ENCODE data around the gene ACSF3. TPM values are rescaled to one million over a fixed set of nuclear protein-coding genes. Genes with fewer than 3 reads are reported as not detected.
"Not testable (repeated sequence)": the region's sequence is repeated elsewhere in the genome, so short reads cannot be mapped to it uniquely, and the experiment has no call there.

The ACSF3 gene
- total RNA-seq, 1 donor from 2014 or later: 39.8 TPM

GRCh38 chr16:89072548-89073130 lies 21.0 kb upstream of the ACSF3 start:
- Mint-ChIP-seq H3K4me3 (ENCODE audit: low read depth) (no peak overlapping the region), H3K9me3 (peaks cover 13% of the 10 kb centered on the region), H3K27me3 (ENCODE audit: low read depth) (no peaks in the 10 kb centered on the region), H3K4me1 (ENCODE audit: low read depth) (no peaks in the 10 kb centered on the region), H3K27ac (no peak overlapping the region), H3K36me3 (ENCODE audit: low read depth) (no peaks in the 10 kb centered on the region)
- DNase-seq (ENCODE audit: low spot score): no peak
- intact Hi-C loops (cut with micrococcal nuclease): no loop called here

- H3K9me3 Mint-ChIP-seq: peaks cover 13% of the 10 kb centered on the region
- intact Hi-C loops (cut with micrococcal nuclease): no loop called here
- no peaks in the 10 kb centered on the region for H3K36me3 Mint-ChIP-seq (ENCODE audit: low read depth)
- H3K4me3 Mint-ChIP-seq (ENCODE audit: low read depth): no peak overlapping the region
- H3K4me1 Mint-ChIP-seq (ENCODE audit: low read depth): no peaks in the 10 kb centered on the region
- no peaks in the 10 kb centered on the region for H3K27me3 Mint-ChIP-seq (ENCODE audit: low read depth)
- no peak overlapping the region for H3K27ac Mint-ChIP-seq
- no peak for DNase-seq (ENCODE audit: low spot score)
Measured at GRCh38 chr16:89073346-89074071, 20.1 kb upstream of the ACSF3 start.

- H3K9me3 Mint-ChIP-seq: peaks cover 13% of the 10 kb centered on the region
- H3K36me3 Mint-ChIP-seq (ENCODE audit: low read depth); H3K27me3 Mint-ChIP-seq (ENCODE audit: low read depth); H3K27ac Mint-ChIP-seq; intact Hi-C loops (cut with micrococcal nuclease); DNase-seq (ENCODE audit: low spot score); H3K4me1 Mint-ChIP-seq (ENCODE audit: low read depth); H3K4me3 Mint-ChIP-seq (ENCODE audit: low read depth): not testable (repeated sequence)
Measured at GRCh38 chr16:89074072-89074674, 19.5 kb upstream of the ACSF3 start.

GRCh38 chr16:89074803-89075688 lies 18.6 kb upstream of the ACSF3 start:
- no peak overlapping the region for H3K27ac Mint-ChIP-seq
- no peaks in the 10 kb centered on the region for H3K36me3 Mint-ChIP-seq (ENCODE audit: low read depth)
- H3K27me3 Mint-ChIP-seq (ENCODE audit: low read depth): no peaks in the 10 kb centered on the region
- H3K4me1 Mint-ChIP-seq (ENCODE audit: low read depth): no peaks in the 10 kb centered on the region
- peaks cover 13% of the 10 kb centered on the region for H3K9me3 Mint-ChIP-seq
- no peak for DNase-seq (ENCODE audit: low spot score)
- intact Hi-C loops (cut with micrococcal nuclease): no loop called here
- H3K4me3 Mint-ChIP-seq (ENCODE audit: low read depth): no peak overlapping the region

GRCh38 chr16:89076159-89076558 lies 17.5 kb upstream of the ACSF3 start:
- Mint-ChIP-seq H3K4me1 (ENCODE audit: low read depth) (no peaks in the 10 kb centered on the region), H3K27me3 (ENCODE audit: low read depth) (no peaks in the 10 kb centered on the region), H3K4me3 (ENCODE audit: low read depth) (no peak overlapping the region), H3K9me3 (peaks cover 13% of the 10 kb centered on the region), H3K36me3 (ENCODE audit: low read depth) (no peaks in the 10 kb centered on the region), H3K27ac (no peak overlapping the region)
- no peak for DNase-seq (ENCODE audit: low spot score)
- intact Hi-C loops (cut with micrococcal nuclease): no loop called here

- Mint-ChIP-seq H3K4me1 (ENCODE audit: low read depth) (no peaks in the 10 kb centered on the region), H3K4me3 (ENCODE audit: low read depth) (no peak overlapping the region), H3K36me3 (ENCODE audit: low read depth) (no peaks in the 10 kb centered on the region), H3K27ac (no peak overlapping the region), H3K9me3 (peaks cover 13% of the 10 kb centered on the region), H3K27me3 (ENCODE audit: low read depth) (no peaks in the 10 kb centered on the region)
- intact Hi-C loops (cut with micrococcal nuclease): no loop called here
- no peak for DNase-seq (ENCODE audit: low spot score)
Measured at GRCh38 chr16:89077076-89077475, 16.6 kb upstream of the ACSF3 start.

GRCh38 chr16:89078172-89078571 lies 15.5 kb upstream of the ACSF3 start:
- Mint-ChIP-seq H3K4me1 (ENCODE audit: low read depth) (no peaks in the 10 kb centered on the region), H3K27me3 (ENCODE audit: low read depth) (no peaks in the 10 kb centered on the region), H3K27ac (no peak overlapping the region), H3K9me3 (peaks cover 13% of the 10 kb centered on the region), H3K36me3 (ENCODE audit: low read depth) (no peaks in the 10 kb centered on the region), H3K4me3 (ENCODE audit: low read depth) (no peak overlapping the region)
- no peak for DNase-seq (ENCODE audit: low spot score)
- intact Hi-C loops (cut with micrococcal nuclease): no loop called here

- no peak for DNase-seq (ENCODE audit: low spot score)
- H3K36me3 Mint-ChIP-seq (ENCODE audit: low read depth): no peaks in the 10 kb centered on the region
- intact Hi-C loops (cut with micrococcal nuclease): no loop called here
Measured at GRCh38 chr16:89079434-89079980, 14.1 kb upstream of the ACSF3 start.

GRCh38 chr16:89080196-89080853 lies 13.3 kb upstream of the ACSF3 start:
- no peaks in the 10 kb centered on the region for H3K4me1 Mint-ChIP-seq (ENCODE audit: low read depth)
- intact Hi-C loops (cut with micrococcal nuclease): no loop called here
- DNase-seq (ENCODE audit: low spot score): no peak

More at GRCh38 chr16:89079434-89079980, 14.1 kb upstream of the ACSF3 start:
- Mint-ChIP-seq H3K27ac (no peak overlapping the region), H3K4me3 (ENCODE audit: low read depth) (no peak overlapping the region), H3K9me3 (peaks cover 13% of the 10 kb centered on the region), H3K27me3 (ENCODE audit: low read depth) (no peaks in the 10 kb centered on the region), H3K4me1 (ENCODE audit: low read depth) (no peaks in the 10 kb centered on the region)

GRCh38 chr16:89081556-89081955 lies 12.1 kb upstream of the ACSF3 start:
- Mint-ChIP-seq H3K4me3 (ENCODE audit: low read depth) (no peak overlapping the region), H3K9me3 (peaks cover under 1% of the 10 kb centered on the region), H3K27me3 (ENCODE audit: low read depth) (no peaks in the 10 kb centered on the region), H3K36me3 (ENCODE audit: low read depth) (no peaks in the 10 kb centered on the region), H3K27ac (no peak overlapping the region), H3K4me1 (ENCODE audit: low read depth) (no peaks in the 10 kb centered on the region)
- intact Hi-C loops (cut with micrococcal nuclease): no loop called here
- no peak for DNase-seq (ENCODE audit: low spot score)

More at GRCh38 chr16:89080196-89080853, 13.3 kb upstream of the ACSF3 start:
- Mint-ChIP-seq H3K27ac (no peak overlapping the region), H3K36me3 (ENCODE audit: low read depth) (no peaks in the 10 kb centered on the region), H3K9me3 (peaks cover 13% of the 10 kb centered on the region), H3K27me3 (ENCODE audit: low read depth) (no peaks in the 10 kb centered on the region), H3K4me3 (ENCODE audit: low read depth) (no peak overlapping the region)

- peaks cover 3% of the 10 kb centered on the region for H3K27me3 Mint-ChIP-seq (ENCODE audit: low read depth)
- no peaks in the 10 kb centered on the region for H3K36me3 Mint-ChIP-seq (ENCODE audit: low read depth)
- DNase-seq (ENCODE audit: low spot score): no peak
- H3K4me1 Mint-ChIP-seq (ENCODE audit: low read depth): no peaks in the 10 kb centered on the region
- no peaks in the 10 kb centered on the region for H3K9me3 Mint-ChIP-seq
- intact Hi-C loops (cut with micrococcal nuclease): no loop called here
- H3K27ac Mint-ChIP-seq: no peak overlapping the region
- H3K4me3 Mint-ChIP-seq (ENCODE audit: low read depth): no peak overlapping the region
Measured at GRCh38 chr16:89084411-89084810, 9.2 kb upstream of the ACSF3 start.

All from activated T-helper 2 cell treated with anti-CD3 and anti-CD28 coated beads, Interferon-gamma antibody, Interleukin-2, Interleukin-4, amounts not matched to agents 10 μg/mL and 5 μg/mL and 100 μg/mL, durations not matched to agents 14 hours and 24 hours and 36 hours (primary cell).